ENCODE data around the gene GRIK4. TPM values are rescaled to one million over a fixed set of nuclear protein-coding genes. Genes with fewer than 3 reads are reported as not detected.

GRIK4 gene
- total and polyA plus RNA-seq, 2 donors (not counting 1 experiment from before 2014, with no cell fraction given): 0.12 to 0.27 TPM

GRCh38 chr11:120647681-120648080 is 136.1 kb downstream of the GRIK4 start:
- DNase-seq (no peak), ATAC-seq (ENCODE audit: low read depth) (no peak)
- H3K9me3 ChIP-seq (ENCODE audit: control extremely low read depth in 1 of 3, control insufficient read depth in 2 of 3, insufficient read depth in 1 of 3, low read length in 2 of 3): no peaks in the 10 kb centered on the region
- TF ChIP-seq EZH2 (IDR thresholded peaks at IDR 0.05; ENCODE audit: borderline replicate concordance, insufficient read depth, low read depth, low read length, poor library complexity, severe bottlenecking) (no peak), CTCF (IDR thresholded peaks at IDR 0.05) (no peak)
- intact Hi-C loops (cut with micrococcal nuclease): no loop called here
- peaks cover 9% of the 10 kb centered on the region for H3K27me3 Mint-ChIP-seq
- no peak overlapping the region for H3K27ac Mint-ChIP-seq
- WGBS (ENCODE audit: insufficient coverage): 84% methylated on average over 7 of the region's 12 CpGs
- peaks cover 0 to 2% (median 0%) of the 10 kb centered on the region in 4 experiments for H3K27me3 ChIP-seq (replicated peaks in 1 of 4; ENCODE audit: control extremely low read depth in 1 of 4, control insufficient read depth in 3 of 4, insufficient read depth in 4 of 4, low read length in 3 of 4)
- no peak overlapping the region for H3K4me3 ChIP-seq (ENCODE audit: control extremely low read depth in 1 of 5, extremely low read depth in 1 of 5, insufficient read depth in 1 of 5, low read depth in 2 of 5, low read length in 4 of 5)
- H3K9me3 Mint-ChIP-seq (ENCODE audit: insufficient read depth): no peaks in the 10 kb centered on the region
- no peak overlapping the region for H3K27ac ChIP-seq (ENCODE audit: low read length in 2 of 2)
- ChIA-PET CTCF (no interaction called here), POLR2A (no interaction called here)
- H4K20me1 ChIP-seq (ENCODE audit: control insufficient read depth, insufficient read depth, low read length, poor library complexity, severe bottlenecking): no peaks in the 10 kb centered on the region
- no peak overlapping the region for H3K4me3 Mint-ChIP-seq
- H3K4me1 Mint-ChIP-seq: no peaks in the 10 kb centered on the region
- H2AFZ ChIP-seq (ENCODE audit: insufficient read depth, low read depth, low read length, poor library complexity, severe bottlenecking): no peak overlapping the region
- no peaks in the 10 kb centered on the region for H3K79me2 ChIP-seq (ENCODE audit: control insufficient read depth, insufficient read depth, low read length)
- H3K9ac ChIP-seq (ENCODE audit: low read length): no peak overlapping the region
- no peak overlapping the region for H3K4me2 ChIP-seq (replicated peaks; ENCODE audit: low read depth, low read length, poor library complexity, severe bottlenecking)
- no peaks in the 10 kb centered on the region for H3K4me1 ChIP-seq (ENCODE audit: control insufficient read depth in 2 of 2, insufficient read depth in 2 of 2, low read length in 2 of 2)
- no peaks in the 10 kb centered on the region for H3K36me3 ChIP-seq (replicated peaks in 1 of 2; ENCODE audit: control extremely low read depth in 1 of 2, control insufficient read depth in 1 of 2, extremely low read depth in 1 of 2, insufficient read depth in 2 of 2, low read length in 1 of 2)

- WGBS (ENCODE audit: insufficient coverage): 73% methylated on average over 6 of the region's 6 CpGs
- CTCF ChIA-PET: interaction anchor here (1.5 kb wide), 1 partner anchor 11 kb away, joined by 3 read pairs; no protein-coding TSS in a partner anchor
- ATAC-seq (ENCODE audit: low read depth): no peak
Observed at GRCh38 chr11:120648771-120649170, 137.2 kb downstream of the GRIK4 start.

More at GRCh38 chr11:120648771-120649170, 137.2 kb downstream of the GRIK4 start:
- TF ChIP-seq EZH2 (IDR thresholded peaks at IDR 0.05; ENCODE audit: borderline replicate concordance, insufficient read depth, low read depth, low read length, poor library complexity, severe bottlenecking) (no peak), CTCF (IDR thresholded peaks at IDR 0.05) (no peak)
- peaks cover 0 to 2% (median 0%) of the 10 kb centered on the region in 4 experiments for H3K27me3 ChIP-seq (replicated peaks in 1 of 4; ENCODE audit: control extremely low read depth in 1 of 4, control insufficient read depth in 3 of 4, insufficient read depth in 4 of 4, low read length in 3 of 4)
- H3K4me1 Mint-ChIP-seq: no peaks in the 10 kb centered on the region
- POLR2A ChIA-PET: no interaction called here
- H3K9me3 ChIP-seq (ENCODE audit: control extremely low read depth in 1 of 3, control insufficient read depth in 2 of 3, insufficient read depth in 1 of 3, low read length in 2 of 3): no peaks in the 10 kb centered on the region
- H3K4me3 Mint-ChIP-seq: no peak overlapping the region
- no peak overlapping the region for H3K27ac ChIP-seq (ENCODE audit: low read length in 2 of 2)
- H3K9ac ChIP-seq (ENCODE audit: low read length): no peak overlapping the region
- H3K27ac Mint-ChIP-seq: no peak overlapping the region
- no peak overlapping the region for H3K4me3 ChIP-seq (ENCODE audit: control extremely low read depth in 1 of 5, extremely low read depth in 1 of 5, insufficient read depth in 1 of 5, low read depth in 2 of 5, low read length in 4 of 5)
- no peak overlapping the region for H3K4me2 ChIP-seq (replicated peaks; ENCODE audit: low read depth, low read length, poor library complexity, severe bottlenecking)
- no peaks in the 10 kb centered on the region for H3K9me3 Mint-ChIP-seq (ENCODE audit: insufficient read depth)
- H4K20me1 ChIP-seq (ENCODE audit: control insufficient read depth, insufficient read depth, low read length, poor library complexity, severe bottlenecking): no peaks in the 10 kb centered on the region
- DNase-seq: no peak
- no peaks in the 10 kb centered on the region for H3K36me3 ChIP-seq (replicated peaks in 1 of 2; ENCODE audit: control extremely low read depth in 1 of 2, control insufficient read depth in 1 of 2, extremely low read depth in 1 of 2, insufficient read depth in 2 of 2, low read length in 1 of 2)
- no peaks in the 10 kb centered on the region for H3K4me1 ChIP-seq (ENCODE audit: control insufficient read depth in 2 of 2, insufficient read depth in 2 of 2, low read length in 2 of 2)
- no peak overlapping the region for H2AFZ ChIP-seq (ENCODE audit: insufficient read depth, low read depth, low read length, poor library complexity, severe bottlenecking)
- H3K27me3 Mint-ChIP-seq: peaks cover 9% of the 10 kb centered on the region
- no peaks in the 10 kb centered on the region for H3K79me2 ChIP-seq (ENCODE audit: control insufficient read depth, insufficient read depth, low read length)
- intact Hi-C loops (cut with micrococcal nuclease): no loop called here
